B cell (primary cell): ENCODE data around the gene MYRIP. TPM values are rescaled to one million over a fixed set of nuclear protein-coding genes. Genes with fewer than 3 reads are reported as not detected.

Experiments
- ATAC-seq: fragments of 200-7000 bp; cut with Tn5 transposase; one replicate; pipeline ENCODE4 v1.10.0; 2021; ENCODE audit warnings: low read depth, mild to moderate bottlenecking, moderate number of reproducible peaks, moderate library complexity
- CTCF ChIA-PET: fragments of 350-600 bp; sonication (Branson Sonifier 250); formaldehyde crosslinking; loops from one replicate; lab custom pipeline; 2021; ENCODE audit warnings: antibody characterized with exemption, inconsistent platforms; lab: Charles Lee
- POLR2A ChIA-PET: fragments of 350-600 bp; sonication (Branson Sonifier 250); formaldehyde crosslinking; loops from one replicate; lab custom pipeline; 2021; ENCODE audit warnings: antibody characterized with exemption; lab: Charles Lee
- DNase-seq: peaks from one replicate; pipeline ENCODE4 v3.0.0; 2013
- H2AFZ ChIP-seq: 2 replicates; pipeline ENCODE4 v1.6.1; 2012; ENCODE audit warnings: mild to moderate bottlenecking, low read depth, low read length; ENCODE audit not compliant: insufficient read depth, poor library complexity, severe bottlenecking
- H3K27ac ChIP-seq, 2 donors: 1 replicate in 1 of 2; 2 replicates in 1 of 2; pipeline ENCODE4 v1.5.1; 2012 to 2013; ENCODE audit warnings: low read length in 2 of 2, mild to moderate bottlenecking in 2 of 2, moderate library complexity in 1 of 2
- H3K27me3 ChIP-seq, 4 experiments: fragments of 200-600 bp in 1 of 4; sonication (generic) in 1 of 4; replicated peaks in 1 of 4; 1 replicate in 2 of 4; 2 replicates in 2 of 4; pipeline versions ENCODE4 v1.6.1 to v1.7.0; 2013 to 2016; ENCODE audit warnings: low read length in 3 of 4, mild to moderate bottlenecking in 2 of 4, mixed read lengths in 1 of 4, moderate library complexity in 1 of 4; ENCODE audit not compliant: insufficient read depth in 4 of 4, control insufficient read depth in 3 of 4; ENCODE audit errors: control extremely low read depth in 1 of 4
- H3K36me3 ChIP-seq, 2 experiments: replicated peaks in 1 of 2; 1 replicate in 1 of 2; 2 replicates in 1 of 2; pipeline versions ENCODE4 v1.6.1 to v1.7.1; 2013; ENCODE audit warnings: low read length in 1 of 2; ENCODE audit not compliant: insufficient read depth in 2 of 2, control insufficient read depth in 1 of 2; ENCODE audit errors: control extremely low read depth in 1 of 2, extremely low read depth in 1 of 2
- H3K4me1 ChIP-seq, 2 donors: fragments of 200-600 bp in 1 of 2; sonication (generic) in 1 of 2; 1 replicate in 1 of 2; 2 replicates in 1 of 2; pipeline versions ENCODE4 v1.5.1 to v1.6.1; 2013 to 2017; ENCODE audit warnings: low read length in 2 of 2; ENCODE audit not compliant: control insufficient read depth in 2 of 2, insufficient read depth in 2 of 2
- H3K4me2 ChIP-seq: replicated peaks from 2 replicates; pipeline ENCODE3; 2012; ENCODE audit warnings: mild to moderate bottlenecking, low read depth, low read length; ENCODE audit not compliant: poor library complexity, severe bottlenecking
- H3K4me3 ChIP-seq, 5 experiments: fragments of 200-600 bp in 1 of 5; sonication (generic) in 1 of 5; 1 replicate in 3 of 5; 2 replicates in 2 of 5; pipeline versions ENCODE4 v1.5.1 to v1.7.0; 2011 to 2016; ENCODE audit warnings: low read length in 4 of 5, mild to moderate bottlenecking in 4 of 5, low read depth in 2 of 5, control low read depth in 1 of 5, moderate library complexity in 1 of 5; ENCODE audit not compliant: insufficient read depth in 1 of 5; ENCODE audit errors: control extremely low read depth in 1 of 5, extremely low read depth in 1 of 5
- H3K79me2 ChIP-seq: fragments of 200-600 bp; sonication (generic); one replicate; pipeline ENCODE4 v1.6.0; 2016; ENCODE audit warnings: low read length; ENCODE audit not compliant: control insufficient read depth, insufficient read depth
- H3K9ac ChIP-seq: fragments of 200-600 bp; sonication (generic); 2 replicates; pipeline ENCODE4 v1.6.1; 2017; ENCODE audit warnings: mild to moderate bottlenecking, low read length, moderate library complexity
- H3K9me3 ChIP-seq, 3 donors: one replicate each; pipeline versions ENCODE4 v1.6.1 to v1.7.1; 2013; ENCODE audit warnings: low read length in 2 of 3; ENCODE audit not compliant: control insufficient read depth in 2 of 3, insufficient read depth in 1 of 3; ENCODE audit errors: control extremely low read depth in 1 of 3
- H4K20me1 ChIP-seq: 2 replicates; pipeline ENCODE4 v1.6.0; 2012; ENCODE audit warnings: mild to moderate bottlenecking, low read length; ENCODE audit not compliant: insufficient read depth, control insufficient read depth, poor library complexity, severe bottlenecking
- H3K27ac Mint-ChIP-seq: one replicate; pipeline ENCODE4 v1.8.0; 2021; ENCODE audit warnings: mixed read lengths
- H3K27me3 Mint-ChIP-seq: one replicate; pipeline ENCODE4 v1.8.0; 2021; ENCODE audit warnings: mixed read lengths
- H3K4me1 Mint-ChIP-seq: one replicate; pipeline ENCODE4 v1.8.0; 2021; ENCODE audit warnings: mixed read lengths
- H3K4me3 Mint-ChIP-seq: one replicate; pipeline ENCODE4 v1.8.0; 2021; ENCODE audit warnings: mixed read lengths
- H3K9me3 Mint-ChIP-seq: one replicate; pipeline ENCODE4 v1.8.0; 2022; ENCODE audit warnings: mixed read lengths; ENCODE audit not compliant: insufficient read depth
- EZH2 ChIP-seq: IDR thresholded peaks from 2 replicates; pipeline ENCODE4 v1.6.1; 2012; ENCODE audit warnings: borderline replicate concordance, low read depth, mild to moderate bottlenecking, moderate library complexity, low read length; ENCODE audit not compliant: insufficient read depth, poor library complexity, severe bottlenecking
- WGBS: methylation state at CpG from one replicate; pipeline ENCODE4 v1.1.5; 2013; ENCODE audit warnings: missing lambda C conversion rate; ENCODE audit not compliant: insufficient coverage; 5-methylcytosine and 5-hydroxymethylcytosine counted together
- intact Hi-C: fragments of 100-400 bp; cut with micrococcal nuclease; formaldehyde crosslinking; loops from one replicate; pipeline ENCODE4 v1.10.0; 2022
- polyA plus RNA-seq: library from polyadenylated mRNA; depleted of rRNA; stranded (reverse); fragments of >200 nt; gene quantifications from 2 replicates; pipeline ENCODE4 v1.2.3, GENCODE V29; 2012
- total RNA-seq, 2 donors: library from RNA; stranded (reverse); fragments of 120-200 nt in 1 of 2; gene quantifications; 1 replicate in 1 of 2; 2 replicates in 1 of 2; pipeline versions ENCODE4 v1.2.3 to v1.2.4, GENCODE V29; 2013 to 2022
- TF ChIP-seq, protein P1 (sequence below): fragments of 200-600 bp; IDR thresholded peaks from one replicate; pipeline ENCODE4 v1.8.0; 2022; ENCODE audit warnings: antibody characterized with exemption, mild to moderate bottlenecking

MYRIP gene
- total and polyA plus RNA-seq, 2 donors (not counting 1 experiment from before 2014, with no cell fraction given), result 0.03 to 0.10 TPM

DNA sequence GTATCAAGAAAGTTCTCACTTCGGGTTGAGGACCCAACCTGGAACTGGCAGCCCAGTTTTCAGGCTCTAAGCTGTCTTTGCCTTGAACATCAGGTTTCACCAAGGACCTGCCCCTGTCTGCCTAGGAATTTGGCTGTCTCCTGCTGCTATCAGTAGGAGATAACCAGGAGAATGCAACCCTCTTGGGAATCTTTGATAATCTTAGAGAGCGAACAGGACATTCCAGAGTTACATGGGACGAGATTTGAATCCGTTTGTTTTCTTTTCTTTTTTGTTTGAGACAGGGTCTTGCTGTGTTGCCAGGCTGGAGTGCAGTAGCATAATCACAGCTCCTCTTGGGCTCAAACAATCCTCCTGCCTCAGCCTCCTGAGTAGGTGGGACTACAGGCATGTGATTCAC lies 482.1 kb downstream of the MYRIP start:
- ATAC-seq (no peak), DNase-seq (no peak)
- H4K20me1 ChIP-seq, result no peaks in the 10 kb centered on the region
- H3K27ac ChIP-seq, result no peak overlapping the region
- peaks cover 0 to 11% of the 10 kb centered on the region in 2 experiments for H3K36me3 ChIP-seq
- H3K4me1 ChIP-seq, result no peaks in the 10 kb centered on the region
- H3K4me2 ChIP-seq, result no peak overlapping the region
- Mint-ChIP-seq H3K27me3 (no peaks in the 10 kb centered on the region), H3K4me3 (no peak overlapping the region), H3K9me3 (no peaks in the 10 kb centered on the region), H3K27ac (no peak overlapping the region), H3K4me1 (no peaks in the 10 kb centered on the region)
- ChIA-PET POLR2A (no interaction called here), CTCF (interaction anchor here (1.3 kb wide), 1 partner anchor 26 kb away, joined by 3 read pairs; no protein-coding TSS in a partner anchor)
- no peak overlapping the region for H3K4me3 ChIP-seq
- H3K79me2 ChIP-seq, result no peaks in the 10 kb centered on the region
- no peak overlapping the region for H3K9ac ChIP-seq
- WGBS, result 95% methylated on average over 4 of the region's 4 CpGs
- peaks cover 0 to 16% (median 9%) of the 10 kb centered on the region in 3 donors for H3K9me3 ChIP-seq
- no peaks in the 10 kb centered on the region for H3K27me3 ChIP-seq
- intact Hi-C loops, result no loop called here
- TF ChIP-seq, protein P1, sequence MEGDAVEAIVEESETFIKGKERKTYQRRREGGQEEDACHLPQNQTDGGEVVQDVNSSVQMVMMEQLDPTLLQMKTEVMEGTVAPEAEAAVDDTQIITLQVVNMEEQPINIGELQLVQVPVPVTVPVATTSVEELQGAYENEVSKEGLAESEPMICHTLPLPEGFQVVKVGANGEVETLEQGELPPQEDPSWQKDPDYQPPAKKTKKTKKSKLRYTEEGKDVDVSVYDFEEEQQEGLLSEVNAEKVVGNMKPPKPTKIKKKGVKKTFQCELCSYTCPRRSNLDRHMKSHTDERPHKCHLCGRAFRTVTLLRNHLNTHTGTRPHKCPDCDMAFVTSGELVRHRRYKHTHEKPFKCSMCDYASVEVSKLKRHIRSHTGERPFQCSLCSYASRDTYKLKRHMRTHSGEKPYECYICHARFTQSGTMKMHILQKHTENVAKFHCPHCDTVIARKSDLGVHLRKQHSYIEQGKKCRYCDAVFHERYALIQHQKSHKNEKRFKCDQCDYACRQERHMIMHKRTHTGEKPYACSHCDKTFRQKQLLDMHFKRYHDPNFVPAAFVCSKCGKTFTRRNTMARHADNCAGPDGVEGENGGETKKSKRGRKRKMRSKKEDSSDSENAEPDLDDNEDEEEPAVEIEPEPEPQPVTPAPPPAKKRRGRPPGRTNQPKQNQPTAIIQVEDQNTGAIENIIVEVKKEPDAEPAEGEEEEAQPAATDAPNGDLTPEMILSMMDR, result no peak
- no peak for TF ChIP-seq EZH2
- H2AFZ ChIP-seq, result no peak overlapping the region

DNA sequence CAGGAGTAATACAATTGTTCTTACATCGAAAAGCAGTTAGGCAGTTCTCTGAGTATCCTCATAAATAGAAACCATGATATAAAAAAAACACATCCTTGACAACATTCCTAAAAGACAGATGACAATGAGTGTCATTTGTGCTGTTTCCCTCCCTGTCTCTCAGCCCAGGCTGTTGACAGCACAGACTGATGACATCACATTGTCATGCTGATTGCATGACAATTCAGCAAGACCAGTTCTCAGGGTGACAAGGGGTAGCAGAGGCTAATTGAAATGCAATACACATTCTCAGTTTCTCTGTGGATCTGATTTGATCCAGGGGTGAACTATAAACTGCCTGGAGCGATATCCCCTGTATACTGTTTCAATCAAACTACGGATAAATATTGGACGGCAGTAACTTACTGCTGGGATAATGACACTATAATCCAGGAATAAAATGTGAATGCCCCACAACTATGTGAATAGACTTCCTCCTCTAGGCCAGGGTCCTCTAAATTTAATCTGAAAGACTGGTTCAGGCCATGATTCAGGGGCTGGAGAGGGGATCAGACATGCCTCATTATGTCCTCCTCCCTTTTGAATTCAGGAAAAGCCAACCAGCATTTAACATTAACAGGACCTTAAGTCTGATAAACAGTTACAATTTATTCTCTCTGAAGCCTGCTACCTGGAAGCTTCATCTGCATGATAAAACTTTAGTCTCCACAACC lies 483.4 kb downstream of the MYRIP start:
- no peak for DNase-seq
- Histone ChIP-seq H4K20me1 (no peaks in the 10 kb centered on the region), H3K9ac (no peak overlapping the region), H3K4me3 (no peak overlapping the region), H2AFZ (no peak overlapping the region), H3K27me3 (no peaks in the 10 kb centered on the region), H3K27ac (no peak overlapping the region), H3K4me2 (no peak overlapping the region), H3K79me2 (no peaks in the 10 kb centered on the region), H3K9me3 (peaks cover 0 to 16% (median 9%) of the 10 kb centered on the region in 3 donors), H3K36me3 (peaks cover 0 to 11% of the 10 kb centered on the region in 2 experiments), H3K4me1 (no peaks in the 10 kb centered on the region)
- ChIA-PET CTCF (no interaction called here), POLR2A (no interaction called here)
- Mint-ChIP-seq H3K4me1 (no peaks in the 10 kb centered on the region), H3K27me3 (no peaks in the 10 kb centered on the region), H3K9me3 (no peaks in the 10 kb centered on the region), H3K27ac (no peak overlapping the region), H3K4me3 (no peak overlapping the region)
- TF ChIP-seq, protein P1, result no peak
- TF ChIP-seq EZH2, result no peak
- 100% methylated on average over 1 of the region's 4 CpGs for WGBS
- no peak for ATAC-seq
- intact Hi-C loops, result no loop called here
